ENCODE measurements around the gene CHMP4A.
A peak's percentile ranks its signal among the peaks of the same experiment; 100 is the strongest.

CHMP4A gene

GRCh38 chr14:24194873-24195185, 18.5 kb downstream of the CHMP4A start:
- peak in 1 of 14 donors; percentile 43 for DNase-seq

- DNase-seq = no peak
These were observed 19.0 kb downstream of the CHMP4A start for GRCh38 chr14:24194186-24194872.

GRCh38 chr14:24192933-24193332, 20.4 kb downstream of the CHMP4A start:
- no peak for DNase-seq

- DNase-seq = no peak
These were observed 22.9 kb downstream of the CHMP4A start for GRCh38 chr14:24190416-24190815.

GRCh38 chr14:24189460-24189859, 23.8 kb downstream of the CHMP4A start:
- no peak for DNase-seq

GRCh38 chr14:24189059-24189375, 24.3 kb downstream of the CHMP4A start:
- no peak for DNase-seq

GRCh38 chr14:24188251-24189058, 24.8 kb downstream of the CHMP4A start, which contains the start of gene IPO4:
Gene IPO4, minus strand, starts transcription at chr14:24188816. Its CDS starts 29 bp downstream, at chr14:24188787.
- DNase-seq = peak; percentile 51 to 96 (median 88)

- no peak for DNase-seq
These were observed 25.8 kb downstream of the CHMP4A start for GRCh38 chr14:24187539-24187915.

GRCh38 chr14:24186831-24187538, 26.3 kb downstream of the CHMP4A start:
- DNase-seq = no peak

- DNase-seq = no peak
These were observed 27.5 kb downstream of the CHMP4A start for GRCh38 chr14:24185741-24186140.

GRCh38 chr14:24185026-24185425, 28.3 kb downstream of the CHMP4A start:
- DNase-seq = no peak

- no peak for DNase-seq
These were observed 29.0 kb downstream of the CHMP4A start for GRCh38 chr14:24184104-24184970.

GRCh38 chr14:24183014-24183481, 30.2 kb downstream of the CHMP4A start:
- DNase-seq = no peak

- no peak for DNase-seq
These were observed 31.0 kb downstream of the CHMP4A start for GRCh38 chr14:24182110-24182882.

GRCh38 chr14:24181371-24182077, 31.8 kb downstream of the CHMP4A start:
- DNase-seq = no peak

- peak in 8 of 14 donors; percentile 14 to 78 (median 30) for DNase-seq
These were observed 33.1 kb downstream of the CHMP4A start for GRCh38 chr14:24179961-24180796.

- DNase-seq = no peak
These were observed 33.9 kb downstream of the CHMP4A start for GRCh38 chr14:24179294-24179960.

GRCh38 chr14:24178399-24179178, 34.7 kb downstream of the CHMP4A start:
- no peak for DNase-seq

- no peak for DNase-seq
These were observed 35.4 kb downstream of the CHMP4A start for GRCh38 chr14:24177891-24178290.

Measured in C1 segment of cervical spinal cord (tissue), 14 donors.